Testis (tissue), 2 donors: ENCODE measurements around the gene C2CD5.

Experiments
- POLR2A ChIP-seq: fragments of 450-650 bp; IDR thresholded peaks from one replicate; pipeline ENCODE4 v1.6.1; 2017; ENCODE audit warnings: antibody characterized with exemption, mild to moderate bottlenecking, moderate library complexity
- TF ChIP-seq, protein P1 (sequence below), 3 experiments: fragments of 450-650 bp in 2 of 3; fragments of 200-600 bp in 1 of 3; sonication (generic) in 1 of 3; IDR thresholded peaks; one replicate each; pipeline ENCODE4 v1.5.1; 2016 to 2019; ENCODE audit warnings: antibody characterized with exemption in 3 of 3, mild to moderate bottlenecking in 2 of 3, moderate library complexity in 1 of 3

GRCh38 chr12:22577667-22578066 lies 33.3 kb upstream of the C2CD5 start:
- no peak for TF ChIP-seq POLR2A
- TF ChIP-seq, protein P1, sequence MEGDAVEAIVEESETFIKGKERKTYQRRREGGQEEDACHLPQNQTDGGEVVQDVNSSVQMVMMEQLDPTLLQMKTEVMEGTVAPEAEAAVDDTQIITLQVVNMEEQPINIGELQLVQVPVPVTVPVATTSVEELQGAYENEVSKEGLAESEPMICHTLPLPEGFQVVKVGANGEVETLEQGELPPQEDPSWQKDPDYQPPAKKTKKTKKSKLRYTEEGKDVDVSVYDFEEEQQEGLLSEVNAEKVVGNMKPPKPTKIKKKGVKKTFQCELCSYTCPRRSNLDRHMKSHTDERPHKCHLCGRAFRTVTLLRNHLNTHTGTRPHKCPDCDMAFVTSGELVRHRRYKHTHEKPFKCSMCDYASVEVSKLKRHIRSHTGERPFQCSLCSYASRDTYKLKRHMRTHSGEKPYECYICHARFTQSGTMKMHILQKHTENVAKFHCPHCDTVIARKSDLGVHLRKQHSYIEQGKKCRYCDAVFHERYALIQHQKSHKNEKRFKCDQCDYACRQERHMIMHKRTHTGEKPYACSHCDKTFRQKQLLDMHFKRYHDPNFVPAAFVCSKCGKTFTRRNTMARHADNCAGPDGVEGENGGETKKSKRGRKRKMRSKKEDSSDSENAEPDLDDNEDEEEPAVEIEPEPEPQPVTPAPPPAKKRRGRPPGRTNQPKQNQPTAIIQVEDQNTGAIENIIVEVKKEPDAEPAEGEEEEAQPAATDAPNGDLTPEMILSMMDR (IDR thresholded peaks at IDR 0.05): no peak
